HCT116 (cell line): ENCODE results near the gene SORCS2. TPM values are rescaled to one million over a fixed set of nuclear protein-coding genes. Genes with fewer than 3 reads are reported as not detected.

Experiments
- ATAC-seq: fragments of 200-7000 bp; cut with Tn5 transposase; 2 replicates; pipeline ENCODE4 v1.9.1; 2020; ENCODE audit warnings: mild to moderate bottlenecking, moderate library complexity
- BruUV-seq: library from RNA; stranded (reverse); fragments of 400-500 nt; replicated peaks from 2 replicates; lab custom pipeline; 2021; lab: Mats Ljungman, UMichigan
- CTCF ChIA-PET: fragments of 300-600 bp; sonication (Branson Sonifier 250); formaldehyde crosslinking; loops from one replicate; lab custom pipeline; 2021; ENCODE audit warnings: antibody characterized with exemption; lab: Charles Lee
- POLR2A ChIA-PET: fragments of 300-600, 350-600 bp; sonication (Branson Sonifier 250); formaldehyde crosslinking; loops from one replicate; lab custom pipeline; 2021; ENCODE audit warnings: antibody characterized with exemption; lab: Charles Lee
- RAD21 ChIA-PET, 2 experiments: fragments of 300-600 bp; sonication (Branson Sonifier 250); formaldehyde crosslinking; loops; one replicate each; lab custom pipeline; 2023; ENCODE audit warnings: low total read pairs in 2 of 2; ENCODE audit not compliant: uncharacterized antibody in 2 of 2, unreplicated experiment in 2 of 2, low non-redundant PET in 1 of 2; lab: Charles Lee
- DNase-seq: peaks from one replicate; pipeline ENCODE4 v3.0.0-alpha.2; 2010; ENCODE audit warnings: low read depth, low spot score
- H2AFZ ChIP-seq: fragments of 200-600 bp; shearing (Covaris generic), sonication (generic); 2 replicates; pipeline ENCODE4 v1.6.1; 2017; ENCODE audit warnings: low read depth, mixed run types, mixed read lengths, antibody characterized with exemption, low read length; ENCODE audit not compliant: poor library complexity, severe bottlenecking
- H3K27ac ChIP-seq: 2 replicates; pipeline ENCODE4 v1.5.1; 2012; ENCODE audit warnings: low read depth, low read length
- H3K27me3 ChIP-seq: fragments of 200-600 bp; sonication (generic); 2 replicates; pipeline ENCODE4 v1.6.1; 2016; ENCODE audit warnings: mixed run types, low read length, mixed read lengths; ENCODE audit not compliant: insufficient read depth
- H3K36me3 ChIP-seq, 2 experiments: fragments of 200-500 bp in 1 of 2; fragments of 200-600 bp in 1 of 2; sonication (Bioruptor generic) in 1 of 2; sonication (generic) in 1 of 2; 2 replicates each; pipeline versions ENCODE4 v1.5.1 to v1.6.1; 2014 to 2016; ENCODE audit warnings: low read length in 2 of 2, inconsistent platforms in 1 of 2, mixed read lengths in 1 of 2, mixed run types in 1 of 2; ENCODE audit not compliant: insufficient read depth in 2 of 2, control insufficient read depth in 1 of 2
- H3K4me1 ChIP-seq, 2 experiments: fragments of 200-600 bp in 1 of 2; sonication (generic) in 1 of 2; 2 replicates each; pipeline versions ENCODE4 v1.5.1 to v1.6.1; 2012 to 2017; ENCODE audit warnings: low read length in 2 of 2, inconsistent platforms in 1 of 2, mild to moderate bottlenecking in 1 of 2, mixed read lengths in 1 of 2, mixed run types in 1 of 2, moderate library complexity in 1 of 2; ENCODE audit not compliant: insufficient read depth in 2 of 2, control insufficient read depth in 1 of 2
- H3K4me2 ChIP-seq: fragments of 200-600 bp; sonication (generic); 2 replicates; pipeline ENCODE4 v1.6.1; 2017; ENCODE audit warnings: mixed run types, low read length, mixed read lengths
- H3K4me3 ChIP-seq, 2 experiments: fragments of 200-600 bp in 1 of 2; sonication (generic) in 1 of 2; replicated peaks in 1 of 2; 2 replicates each; pipeline ENCODE4 v1.5.1; 2011 to 2016; ENCODE audit warnings: low read length in 2 of 2, control low read depth in 1 of 2, low read depth in 1 of 2, mild to moderate bottlenecking in 1 of 2, mixed read lengths in 1 of 2, mixed run types in 1 of 2
- H3K79me2 ChIP-seq: fragments of 200-600 bp; sonication (generic); 2 replicates; pipeline ENCODE4 v1.6.1; 2017; ENCODE audit warnings: mild to moderate bottlenecking, mixed run types, low read length, moderate library complexity, mixed read lengths; ENCODE audit not compliant: insufficient read depth
- H3K9ac ChIP-seq: fragments of 200-600 bp; sonication (generic); 2 replicates; pipeline ENCODE4 v1.6.1; 2016; ENCODE audit warnings: low read length, mixed read lengths
- H3K9me2 ChIP-seq: fragments of 200-600 bp; sonication (generic), shearing (Covaris generic); 2 replicates; pipeline ENCODE4 v1.6.1; 2017; ENCODE audit warnings: mixed run types, mild to moderate bottlenecking, moderate library complexity; ENCODE audit not compliant: insufficient read depth
- H3K9me3 ChIP-seq, 2 experiments: fragments of 200-500 bp in 1 of 2; fragments of 200-600 bp in 1 of 2; sonication (Bioruptor generic) in 1 of 2; sonication (generic) in 1 of 2; 2 replicates each; pipeline ENCODE4 v1.6.1; 2014 to 2017; ENCODE audit warnings: low read length in 2 of 2, mixed read lengths in 2 of 2, inconsistent platforms in 1 of 2, low read depth in 1 of 2, mild to moderate bottlenecking in 1 of 2, mixed run types in 1 of 2, moderate library complexity in 1 of 2; ENCODE audit not compliant: control insufficient read depth in 1 of 2, insufficient read depth in 1 of 2
- H4K20me1 ChIP-seq: fragments of 200-600 bp; sonication (generic), shearing (Covaris generic); 2 replicates; pipeline ENCODE4 v1.6.1; 2017; ENCODE audit warnings: mixed run types, mild to moderate bottlenecking, moderate library complexity; ENCODE audit not compliant: insufficient read depth
- ATF3 ChIP-seq: IDR thresholded peaks from 2 replicates; pipeline ENCODE4 v1.6.1; 2012
- CBX3 ChIP-seq: IDR thresholded peaks from 2 replicates; pipeline ENCODE4 v1.6.1; 2012; ENCODE audit warnings: low read depth
- CEBPB ChIP-seq: IDR thresholded peaks from 2 replicates; pipeline ENCODE4 v1.6.1; 2012; ENCODE audit warnings: low read depth
- CTCF ChIP-seq, 3 experiments: fragments of 200-600 bp in 1 of 3; sonication (generic) in 1 of 3; IDR thresholded peaks in 2 of 3; conservative IDR thresholded peaks in 1 of 3; 2 replicates each; pipeline ENCODE4 v1.5.1; 2012 to 2017; ENCODE audit warnings: low read depth in 2 of 3, low read length in 2 of 3, antibody characterized with exemption in 1 of 3, borderline replicate concordance in 1 of 3, control low read depth in 1 of 3, mild to moderate bottlenecking in 1 of 3, mixed read lengths in 1 of 3, mixed run types in 1 of 3, moderate library complexity in 1 of 3; ENCODE audit not compliant: insufficient read depth in 1 of 3
- EGR1 ChIP-seq: IDR thresholded peaks from 2 replicates; pipeline ENCODE4 v1.6.1; 2012; ENCODE audit warnings: low read depth
- ELF1 ChIP-seq: IDR thresholded peaks from 2 replicates; pipeline ENCODE4 v1.6.1; 2012; ENCODE audit warnings: low read depth, borderline replicate concordance
- EZH2 ChIP-seq: fragments of 200-600 bp; sonication (generic); IDR thresholded peaks from 2 replicates; pipeline ENCODE4 v1.6.1; 2017; ENCODE audit warnings: antibody characterized with exemption, mixed run types
- EZH2phosphoT487 ChIP-seq: fragments of 200-600 bp; IDR thresholded peaks from 2 replicates; pipeline ENCODE4 v1.6.1; 2018; ENCODE audit warnings: antibody characterized with exemption, borderline replicate concordance
- JUND ChIP-seq: IDR thresholded peaks from 2 replicates; pipeline ENCODE4 v1.6.1; 2012
- MAX ChIP-seq: IDR thresholded peaks from 2 replicates; pipeline ENCODE4 v1.6.1; 2012
- POLR2A ChIP-seq: IDR thresholded peaks from 2 replicates; pipeline ENCODE4 v1.7.0; 2011; ENCODE audit warnings: borderline replicate concordance; ENCODE audit not compliant: insufficient read depth, insufficient read length; ENCODE audit errors: extremely low read depth
- POLR2AphosphoS5 ChIP-seq: IDR thresholded peaks from 2 replicates; pipeline ENCODE4 v1.6.1; 2011; ENCODE audit warnings: mild to moderate bottlenecking, low read depth, low read length, moderate library complexity
- RAD21 ChIP-seq: IDR thresholded peaks from 2 replicates; pipeline ENCODE4 v1.6.1; 2012; ENCODE audit warnings: low read depth, mild to moderate bottlenecking
- REST ChIP-seq: IDR thresholded peaks from 2 replicates; pipeline ENCODE4 v1.6.1; 2012; ENCODE audit warnings: low read depth
- SIN3A ChIP-seq: IDR thresholded peaks from 2 replicates; pipeline ENCODE4 v1.6.1; 2012; ENCODE audit warnings: low read depth
- SRF ChIP-seq: IDR thresholded peaks from 2 replicates; pipeline ENCODE4 v1.6.1; 2012; ENCODE audit warnings: low read depth
- YY1 ChIP-seq: IDR thresholded peaks from 2 replicates; pipeline ENCODE4 v1.6.1; 2011; ENCODE audit warnings: low read length, low read depth, moderate library complexity, mild to moderate bottlenecking; ENCODE audit not compliant: insufficient replicate concordance; ENCODE audit errors: extremely low read depth
- ZBTB33 ChIP-seq: IDR thresholded peaks from 2 replicates; pipeline ENCODE4 v1.6.1; 2011; ENCODE audit warnings: mild to moderate bottlenecking, low read length, moderate library complexity; ENCODE audit not compliant: insufficient replicate concordance; ENCODE audit errors: extremely low read depth
- ZFX ChIP-seq: fragments of 450-650 bp; IDR thresholded peaks from 2 replicates; pipeline ENCODE4 v1.6.1; 2017
- intact Hi-C: fragments of 100-400 bp; cut with micrococcal nuclease; formaldehyde crosslinking; loops from 2 replicates; pipeline ENCODE4 v1.10.0; 2022
- total RNA-seq: library from RNA; stranded (reverse); gene quantifications from one replicate; pipeline ENCODE4 v1.2.1, GENCODE V29; 2021; ENCODE audit not compliant: unreplicated experiment

The SORCS2 gene
- total RNA-seq, 1 experiment from 2014 or later, result 0.37 TPM

- no peaks in the 10 kb centered on the region for H3K4me1 ChIP-seq
- H3K36me3 ChIP-seq, result no peaks in the 10 kb centered on the region
- intact Hi-C loops, result no loop called here
- H3K4me2 ChIP-seq, result no peak overlapping the region
- TF ChIP-seq EGR1 (no peak), JUND (no peak), EZH2 (no peak), POLR2A (no peak), POLR2AphosphoS5 (no peak), ZFX (no peak), MAX (no peak), CBX3 (no peak), ATF3 (no peak), SRF (no peak), ZBTB33 (no peak), CTCF (IDR thresholded peaks at IDR 0.05 in 2 of 3, conservative IDR thresholded peaks at IDR 0.05 in 1 of 3; ENCODE audit: borderline replicate concordance in 1 of 3, insufficient read depth in 1 of 3, low read depth in 2 of 3, low read length in 2 of 3) (no peak), YY1 (no peak), REST (no peak), ELF1 (no peak), RAD21 (no peak), CEBPB (no peak), EZH2phosphoT487 (no peak), SIN3A (no peak)
- no peaks in the 10 kb centered on the region for H3K79me2 ChIP-seq
- H3K9me2 ChIP-seq, result no peaks in the 10 kb centered on the region
- ChIA-PET POLR2A (no interaction called here), CTCF (no interaction called here), RAD21 (no interaction called here)
- BruUV-seq, result no TSS peak
- H3K27me3 ChIP-seq, result peaks cover 4% of the 10 kb centered on the region; the same call in 1 of the 2 replicates
- H3K9me3 ChIP-seq, result no peaks in the 10 kb centered on the region
- no peaks in the 10 kb centered on the region for H4K20me1 ChIP-seq
- no peak overlapping the region for H3K9ac ChIP-seq
- H3K4me3 ChIP-seq, result no peak overlapping the region
- DNase-seq (no peak), ATAC-seq (no peak)
- no peak overlapping the region for H3K27ac ChIP-seq
- no peak overlapping the region for H2AFZ ChIP-seq
Observed at GRCh38 chr4:7679406-7680040, 487.2 kb downstream of the SORCS2 start.
